ENCODE measurements around the gene KRTAP10-11. TPM values are rescaled to one million over a fixed set of nuclear protein-coding genes. Genes with fewer than 3 reads are reported as not detected.
"Not testable (repeated sequence)": the region's sequence is repeated elsewhere in the genome, so short reads cannot be mapped to it uniquely, and the experiment has no call there.

The KRTAP10-11 gene
- total and polyA plus RNA-seq, 12 donors, result not detected

- no peak for ATAC-seq
- DNase-seq, result no peak
- H3K27ac ChIP-seq, result no peak overlapping the region
- WGBS, 2 donors, result 29 to 33% methylated on average over 13 to 14 of the region's 14 CpGs
- H3K9me3 ChIP-seq, result no peaks in the 10 kb centered on the region
- H3K4me3 ChIP-seq, result no peak overlapping the region
- H3K36me3 ChIP-seq, result no peaks in the 10 kb centered on the region
- no peaks in the 10 kb centered on the region for H3K4me1 ChIP-seq
- intact Hi-C loops (cut with DNase I), result loop anchor here in 1 of 10 donors (2.0 kb wide), 1 partner anchor 21 kb away; no protein-coding TSS in a partner anchor
- no peak for TF ChIP-seq CTCF (IDR thresholded peaks at IDR 0.05)
- H3K27me3 ChIP-seq, result peaks cover 0 to 64% (median 30%) of the 10 kb centered on the region in 7 donors
Observed at GRCh38 chr21:44686000-44686781, 40.0 kb downstream of the KRTAP10-11 start.

GRCh38 chr21:44686843-44687561 is 40.8 kb downstream of the KRTAP10-11 start:
- Histone ChIP-seq H3K36me3 (no peaks in the 10 kb centered on the region), H3K27me3 (peaks cover 0 to 64% (median 29%) of the 10 kb centered on the region in 7 donors), H3K4me3 (no peak overlapping the region), H3K27ac (no peak overlapping the region), H3K9me3 (peaks cover 0 to 4% (median 0%) of the 10 kb centered on the region in 11 donors), H3K4me1 (no peaks in the 10 kb centered on the region)
- whole genome bisulfite sequencing, 2 donors, result 66 to 72% methylated on average over 25 of the region's 25 CpGs
- no peak for ATAC-seq
- TF ChIP-seq CTCF (IDR thresholded peaks at IDR 0.05), result no peak
- no peak for DNase-seq
- intact Hi-C loops (cut with DNase I), result no loop called here

GRCh38 chr21:44687671-44688070 is 41.5 kb downstream of the KRTAP10-11 start:
- intact Hi-C loops (cut with DNase I), result no loop called here
- Histone ChIP-seq H3K4me3 (no peak overlapping the region), H3K4me1 (no peaks in the 10 kb centered on the region), H3K27me3 (peaks cover 0 to 64% (median 29%) of the 10 kb centered on the region in 7 donors), H3K36me3 (no peaks in the 10 kb centered on the region), H3K27ac (no peak overlapping the region), H3K9me3 (peaks cover 0 to 11% (median 3%) of the 10 kb centered on the region in 11 donors)
- 61 to 64% methylated on average over 11 of the region's 11 CpGs for WGBS, 2 donors
- no peak for ATAC-seq
- DNase-seq, result no peak
- no peak for TF ChIP-seq CTCF (IDR thresholded peaks at IDR 0.05)

- ATAC-seq; intact Hi-C loops (cut with DNase I); H3K36me3 ChIP-seq; DNase-seq; H3K4me3 ChIP-seq; H3K4me1 ChIP-seq; H3K27ac ChIP-seq: not testable (repeated sequence)
- WGBS, 2 donors, result 84 to 88% methylated on average over 3 of the region's 3 CpGs
- Histone ChIP-seq H3K27me3 (peaks cover 0 to 59% (median 29%) of the 10 kb centered on the region in 7 donors), H3K9me3 (peaks cover 0 to 31% (median 12%) of the 10 kb centered on the region in 11 donors)
Observed at GRCh38 chr21:44689740-44690139, 43.5 kb downstream of the KRTAP10-11 start.
